Activated CD8-positive, alpha-beta memory T cell treated with anti-CD3 and anti-CD28 coated beads for 1 hour (primary cell): ENCODE data around the gene LENG8.
"Not testable (repeated sequence)": the region's sequence is repeated elsewhere in the genome, so short reads cannot be mapped to it uniquely, and the experiment has no call there.

Source experiments
- DNase-seq, 2 donors: peaks; one replicate each; pipeline ENCODE4 v3.0.0-alpha.2; 2020; ENCODE audit warnings: low read depth in 1 of 2; ENCODE audit errors: extremely low read depth in 1 of 2

Gene LENG8

GRCh38 chr19:54439174-54439851 lies 9.7 kb upstream of the LENG8 start:
- DNase-seq = no peak

- DNase-seq = no peak
Observed at GRCh38 chr19:54440641-54441040, 8.4 kb upstream of the LENG8 start.

- DNase-seq = no peak
Observed at GRCh38 chr19:54444737-54445136, 4.3 kb upstream of the LENG8 start.

- DNase-seq = not testable (repeated sequence)
Observed at GRCh38 chr19:54446349-54446748, 2.6 kb upstream of the LENG8 start.

GRCh38 chr19:54448040-54448773 lies 792 bp upstream of the LENG8 start:
- no peak for DNase-seq

GRCh38 chr19:54449701-54450069 lies 686 bp downstream of the LENG8 start:
- DNase-seq = no peak

- DNase-seq = no peak
Observed at GRCh38 chr19:54451331-54451871, 2.4 kb downstream of the LENG8 start.

- no peak for DNase-seq
Observed at GRCh38 chr19:54451997-54452396, 3.0 kb downstream of the LENG8 start.

GRCh38 chr19:54452626-54453025 lies 3.6 kb downstream of the LENG8 start:
- no peak for DNase-seq

- DNase-seq = no peak
Observed at GRCh38 chr19:54453921-54454780, 5.2 kb downstream of the LENG8 start.

- DNase-seq = no peak
Observed at GRCh38 chr19:54454781-54455675, 6.0 kb downstream of the LENG8 start.

- no peak for DNase-seq
Observed at GRCh38 chr19:54455786-54456422, 6.9 kb downstream of the LENG8 start.

GRCh38 chr19:54456423-54457373 lies 7.7 kb downstream of the LENG8 start:
- DNase-seq = no peak

GRCh38 chr19:54457773-54458647 lies 9.0 kb downstream of the LENG8 start:
- no peak for DNase-seq

GRCh38 chr19:54458648-54459281 lies 9.8 kb downstream of the LENG8 start:
- DNase-seq = no peak

GRCh38 chr19:54459282-54460229 lies 10.6 kb downstream of the LENG8 start:
- no peak for DNase-seq
